Measurements from ENCODE around the gene KRT73.
"Not testable (repeated sequence)": the region's sequence is repeated elsewhere in the genome, so short reads cannot be mapped to it uniquely, and the experiment has no call there.

Gene KRT73

GRCh38 chr12:52601671-52602070 is 16.7 kb downstream of the KRT73 start:
- DNase-seq (ENCODE audit: low read depth in 1 of 2, low spot score in 1 of 2) = no peak

GRCh38 chr12:52600941-52601481 is 17.3 kb downstream of the KRT73 start, which contains the start of gene KRT72:
KRT72 (minus strand) TSS chr12:52601463; CDS start chr12:52601452, 11 bp downstream.
- no peak for DNase-seq (ENCODE audit: low read depth in 1 of 2, low spot score in 1 of 2)

GRCh38 chr12:52600475-52600874 is 17.9 kb downstream of the KRT73 start:
- DNase-seq (ENCODE audit: low read depth in 1 of 2, low spot score in 1 of 2) = no peak

- DNase-seq (ENCODE audit: low read depth in 1 of 2, low spot score in 1 of 2) = no peak
Measured at GRCh38 chr12:52600071-52600470, 18.3 kb downstream of the KRT73 start.

DNA sequence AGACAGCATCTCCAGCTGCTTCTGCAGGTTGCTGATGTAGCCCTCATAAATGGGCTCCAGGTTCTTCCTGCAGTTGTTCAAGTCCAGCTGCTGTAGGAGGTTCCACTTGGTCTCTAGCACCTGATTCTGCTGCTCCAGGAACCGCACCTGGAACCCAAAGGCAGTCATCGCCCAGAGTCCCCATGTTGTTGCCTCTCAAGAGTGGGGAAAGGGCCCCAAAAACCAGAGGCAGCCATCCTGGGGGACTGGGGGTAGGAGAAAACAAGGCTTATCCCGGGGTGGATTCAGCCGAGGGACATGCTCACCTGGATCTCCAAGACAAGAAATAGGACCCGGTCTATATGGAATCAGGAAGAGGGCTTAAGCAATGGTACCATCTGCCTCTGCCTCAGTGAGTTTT is 19.4 kb downstream of the KRT73 start:
- DNase-seq (ENCODE audit: low read depth in 1 of 2, low spot score in 1 of 2) = no peak

GRCh38 chr12:52594237-52594636 is 24.1 kb downstream of the KRT73 start:
- DNase-seq (ENCODE audit: low read depth in 1 of 2, low spot score in 1 of 2) = not testable (repeated sequence)

GRCh38 chr12:52591521-52591920 is 26.8 kb downstream of the KRT73 start:
- DNase-seq (ENCODE audit: low read depth in 1 of 2, low spot score in 1 of 2) = no peak

- DNase-seq (ENCODE audit: low read depth in 1 of 2, low spot score in 1 of 2) = no peak
Measured at GRCh38 chr12:52590021-52590420, 28.3 kb downstream of the KRT73 start.

- DNase-seq (ENCODE audit: low read depth in 1 of 2, low spot score in 1 of 2) = no peak
Measured at GRCh38 chr12:52587563-52587962, 30.8 kb downstream of the KRT73 start.

DNA sequence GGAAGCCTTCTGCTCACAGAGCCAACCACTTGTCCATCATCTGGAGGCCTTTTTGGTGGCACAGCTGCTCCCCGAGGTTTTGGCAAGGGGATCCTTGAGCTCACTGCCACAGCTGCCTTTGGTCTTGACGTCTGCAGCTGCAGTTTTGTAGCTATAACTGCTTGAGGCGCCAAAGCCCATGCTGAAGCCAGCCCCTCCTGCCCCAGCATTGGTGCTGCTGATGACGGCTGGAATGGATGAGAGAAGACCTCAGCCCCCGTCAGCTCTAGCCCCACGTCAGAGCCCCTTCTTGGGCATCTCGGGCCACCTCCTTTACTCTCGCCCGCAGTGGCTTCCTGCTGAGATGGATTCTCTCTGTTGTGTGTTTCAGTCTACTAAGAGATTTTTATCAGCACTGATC is 32.4 kb downstream of the KRT73 start:
- peak in 1 of 2 donors; percentile 40 for DNase-seq (ENCODE audit: low read depth in 1 of 2, low spot score in 1 of 2)

DNA sequence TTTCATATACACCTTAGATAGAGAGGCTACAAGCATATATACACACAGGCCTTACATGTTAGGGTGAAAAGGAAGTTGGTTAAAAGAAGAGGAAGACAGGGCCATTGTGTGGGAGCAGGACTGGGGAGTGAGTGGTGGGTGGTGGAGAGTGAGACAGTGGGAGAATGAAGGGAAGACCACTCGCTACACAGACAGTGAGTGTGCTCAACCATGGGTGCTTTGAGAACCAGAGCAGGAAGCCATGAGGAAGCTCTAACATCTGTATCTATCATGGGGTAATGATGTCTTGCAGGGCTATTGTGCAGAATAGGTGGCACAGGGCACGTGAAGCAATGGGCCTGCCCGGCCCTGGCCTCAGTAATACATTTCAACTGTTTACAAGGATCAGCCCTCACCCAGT is 33.3 kb downstream of the KRT73 start:
- DNase-seq (ENCODE audit: low read depth in 1 of 2, low spot score in 1 of 2) = no peak

- no peak for DNase-seq (ENCODE audit: low read depth in 1 of 2, low spot score in 1 of 2)
Measured at GRCh38 chr12:52584156-52584682, 34.1 kb downstream of the KRT73 start.

DNA sequence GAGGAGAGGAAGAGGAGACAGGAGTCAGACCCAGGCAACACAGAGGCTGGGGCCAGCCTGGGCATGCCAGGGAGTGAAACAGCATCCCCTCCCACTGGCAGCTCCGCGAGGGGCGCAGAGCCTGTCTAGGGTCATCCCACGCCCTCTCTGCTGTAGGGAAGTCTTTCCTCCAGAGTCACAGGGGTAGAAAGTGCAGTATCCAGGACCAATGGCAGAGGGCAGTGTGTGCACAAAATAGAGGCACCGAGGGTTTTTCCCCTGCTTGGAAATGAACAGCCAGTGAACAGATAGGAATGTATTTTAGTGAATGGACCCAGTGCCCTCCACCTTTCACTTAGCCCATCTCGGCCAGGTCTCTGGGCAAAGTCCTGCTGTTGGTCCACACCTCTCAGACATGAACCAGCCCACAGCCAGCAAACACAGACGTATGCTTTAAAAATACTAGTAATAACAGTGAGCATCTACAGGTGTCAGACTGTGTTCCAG is 35.3 kb downstream of the KRT73 start:
- DNase-seq (ENCODE audit: low read depth in 1 of 2, low spot score in 1 of 2) = peak; percentile 42 to 45

DNA sequence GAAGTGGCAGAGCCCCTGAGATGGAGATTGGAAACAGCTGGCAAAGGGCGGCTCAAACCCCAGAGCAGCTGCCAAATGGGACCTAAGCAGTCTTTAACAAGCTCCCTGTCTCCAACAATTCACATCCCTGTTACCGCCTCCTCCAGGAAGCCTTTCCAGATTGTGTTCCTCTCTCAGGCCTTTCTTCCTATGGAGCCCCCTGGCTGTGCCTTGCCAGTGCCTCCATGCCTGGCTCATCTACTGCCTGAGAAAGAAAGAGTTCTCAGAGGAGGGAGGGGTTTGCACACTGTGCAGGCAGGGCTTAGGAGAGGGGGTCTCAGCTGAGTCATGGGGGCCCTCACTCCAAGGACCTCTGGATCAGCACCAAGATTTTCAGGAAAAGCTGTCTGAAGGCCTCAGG is 35.9 kb downstream of the KRT73 start:
- no peak for DNase-seq (ENCODE audit: low read depth in 1 of 2, low spot score in 1 of 2)

- DNase-seq (ENCODE audit: low read depth in 1 of 2, low spot score in 1 of 2) = no peak
Measured at GRCh38 chr12:52581481-52581880, 36.9 kb downstream of the KRT73 start.

DNA sequence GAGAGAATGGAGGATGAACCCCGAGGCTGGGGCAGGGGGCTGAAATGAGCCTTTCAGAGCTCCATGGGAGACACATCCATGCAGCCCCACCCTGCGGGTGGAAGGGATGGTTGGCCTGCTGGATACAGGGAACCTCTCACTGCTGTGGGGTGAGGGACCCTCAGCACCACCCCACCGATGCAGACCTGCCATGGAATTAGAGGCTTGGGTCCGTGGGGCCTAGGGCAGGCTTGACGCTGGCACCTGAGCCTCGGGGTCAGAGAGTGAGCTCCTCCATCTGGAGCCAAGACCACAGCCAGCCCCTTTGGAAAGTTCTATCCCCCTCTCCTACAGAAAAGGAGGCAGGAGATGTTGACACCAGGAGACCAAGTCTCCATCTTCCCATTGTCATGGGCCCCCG is 37.3 kb downstream of the KRT73 start:
- no peak for DNase-seq (ENCODE audit: low read depth in 1 of 2, low spot score in 1 of 2)

DNA sequence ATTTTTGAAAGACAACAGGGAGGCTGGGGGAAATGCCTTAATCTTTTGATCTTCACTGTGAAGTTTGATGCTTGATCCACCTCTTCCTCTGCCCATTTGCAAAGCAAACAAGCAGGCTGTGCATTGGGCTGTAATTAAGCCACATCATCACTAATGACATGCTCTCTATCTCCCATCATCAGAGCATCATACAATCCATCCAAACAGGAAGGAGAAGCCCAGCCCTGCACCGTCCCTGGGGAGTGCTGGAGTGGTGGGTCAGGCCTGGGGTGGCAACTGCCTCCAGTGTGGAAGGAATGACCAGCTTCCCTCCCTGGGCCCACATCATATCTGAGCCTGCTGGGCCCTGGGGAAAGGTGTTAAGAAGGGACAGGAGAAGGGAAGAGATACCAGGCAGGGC is 37.9 kb downstream of the KRT73 start:
- DNase-seq (ENCODE audit: low read depth in 1 of 2, low spot score in 1 of 2) = no peak

GRCh38 chr12:52579468-52580465 is 38.6 kb downstream of the KRT73 start:
- no peak for DNase-seq (ENCODE audit: low read depth in 1 of 2, low spot score in 1 of 2)

DNA sequence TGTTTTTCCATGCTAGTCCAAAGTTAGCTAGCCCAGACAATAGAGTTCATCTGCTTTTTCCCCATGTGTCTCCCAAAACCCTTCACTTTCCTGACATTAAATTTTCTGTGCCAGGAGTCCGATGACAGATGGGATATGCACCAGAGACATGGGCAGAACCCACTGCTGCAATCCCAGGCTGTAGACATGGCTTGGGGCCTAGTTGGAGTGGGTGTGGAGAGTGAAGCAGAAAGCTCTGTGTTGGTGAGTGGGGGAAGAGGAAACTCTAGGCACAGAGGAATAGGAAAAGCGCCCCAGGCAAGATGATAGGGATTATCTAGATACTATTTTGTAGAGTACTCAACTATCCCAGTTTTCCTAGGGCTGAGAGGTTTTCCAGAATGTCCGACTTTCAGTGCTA is 39.9 kb downstream of the KRT73 start:
- DNase-seq (ENCODE audit: low read depth in 1 of 2, low spot score in 1 of 2) = no peak

DNA sequence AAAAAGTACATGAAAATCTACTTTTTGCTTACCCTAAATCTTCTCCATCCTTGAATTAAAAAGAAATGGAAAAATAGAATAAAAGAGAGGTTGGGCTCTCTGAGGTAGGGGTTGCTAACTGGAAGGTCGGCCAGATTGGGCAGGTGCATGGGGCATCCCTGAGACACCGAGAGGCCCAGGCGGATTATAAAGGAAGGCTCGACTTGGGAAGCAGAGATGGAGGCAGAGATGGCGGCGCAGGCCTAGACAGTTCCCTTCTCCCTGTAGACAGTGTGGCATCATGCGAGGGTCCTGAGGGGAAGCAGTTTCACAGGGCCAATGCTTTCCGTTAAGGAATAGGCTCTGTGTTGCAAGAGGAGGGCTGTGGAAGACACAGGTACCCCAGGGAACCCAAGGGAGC is 41.0 kb downstream of the KRT73 start:
- DNase-seq (ENCODE audit: low read depth in 1 of 2, low spot score in 1 of 2) = no peak

DNA sequence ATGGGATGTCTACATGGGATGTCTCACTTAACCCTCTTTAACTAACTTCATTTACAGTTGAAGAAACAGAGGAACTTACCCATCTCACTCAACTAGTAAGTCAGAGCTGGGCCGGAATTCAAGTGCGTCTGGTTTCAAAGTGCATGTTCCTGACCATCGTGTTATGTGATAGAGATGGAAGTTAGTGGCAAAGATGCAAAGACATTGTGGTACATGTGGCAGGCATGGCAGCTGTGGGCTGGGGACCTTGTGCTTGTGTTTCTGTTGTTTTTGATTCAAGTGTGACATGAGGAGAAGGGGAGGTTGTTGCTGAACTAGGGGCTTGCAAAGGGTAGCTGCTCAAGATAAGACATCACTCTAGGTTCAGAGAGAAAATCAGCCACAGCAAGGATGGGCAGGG is 42.4 kb downstream of the KRT73 start:
- DNase-seq (ENCODE audit: low read depth in 1 of 2, low spot score in 1 of 2) = no peak

DNA sequence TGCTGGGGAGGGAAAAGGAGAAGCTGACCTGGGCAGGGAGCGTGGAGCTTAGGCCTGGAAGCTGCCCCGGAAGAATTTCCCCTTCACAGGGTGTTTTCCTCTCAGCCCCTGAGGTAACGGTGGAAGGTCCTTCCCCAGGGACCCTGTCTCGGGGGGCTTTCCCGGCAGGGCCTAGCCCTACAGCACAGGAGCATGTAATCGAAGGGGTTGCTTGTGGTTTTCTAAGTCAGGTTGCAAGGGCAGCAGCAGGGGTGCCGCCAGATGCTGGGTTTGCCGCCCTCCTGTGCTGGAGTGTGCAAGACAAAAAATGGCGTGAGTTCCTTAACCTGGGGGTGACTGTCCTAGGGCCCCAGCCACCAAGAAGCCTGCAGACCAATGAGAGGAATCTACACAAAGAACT is 43.1 kb downstream of the KRT73 start:
- DNase-seq (ENCODE audit: low read depth in 1 of 2, low spot score in 1 of 2) = no peak

All from stimulated activated CD4-positive, alpha-beta T cell treated with anti-CD3 and anti-CD28 coated beads, Interleukin-15, amount 100 ng/mL, for 1 hour (primary cell).